Measurements from ENCODE around the gene PCCB. TPM values are rescaled to one million over a fixed set of nuclear protein-coding genes. Genes with fewer than 3 reads are reported as not detected.
"Not testable (repeated sequence)": the region's sequence is repeated elsewhere in the genome, so short reads cannot be mapped to it uniquely, and the experiment has no call there.

PCCB gene
- total and polyA plus RNA-seq, 2 donors (not counting 3 experiments of a cell fraction or from before 2014, with no cell fraction given) = 28.6 to 36.5 TPM

DNA sequence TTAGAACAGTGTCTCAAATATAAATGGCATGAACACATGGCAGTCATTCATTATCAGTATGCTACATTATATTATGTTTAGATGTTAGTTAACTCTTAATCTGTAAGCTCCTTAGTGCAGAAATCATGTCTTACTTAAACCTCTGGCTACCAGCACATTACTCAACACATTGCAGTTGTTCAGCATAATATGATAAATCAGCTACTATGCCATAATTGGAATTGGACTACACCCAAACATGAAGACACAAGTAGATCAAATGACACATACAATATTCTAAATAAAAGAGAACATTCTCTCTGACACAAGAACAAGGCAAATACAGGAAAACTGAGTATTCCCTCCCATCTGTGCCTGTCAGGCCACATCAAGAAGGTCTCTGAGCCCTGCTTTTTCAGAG lies 116.1 kb downstream of the PCCB start:
- ChIA-PET CTCF (interaction anchor here (0.7 to 2.2 kb wide), 10 partner anchors 10 to 648 kb away, joined by 3 to 22 read pairs (median 4); partner anchors contain the start of gene STAG1), POLR2A (no interaction called here)
- Histone ChIP-seq H3K4me1 (ENCODE audit: control insufficient read depth, extremely low read depth, insufficient read depth, low read length) (no peaks in the 10 kb centered on the region), H4K20me1 (replicated peaks; ENCODE audit: control insufficient read depth, extremely low read depth, insufficient read depth, low read length) (no peaks in the 10 kb centered on the region), H3K79me2 (ENCODE audit: control insufficient read depth, insufficient read depth, low read length) (no peaks in the 10 kb centered on the region), H3K27me3 (ENCODE audit: control insufficient read depth in 2 of 2, insufficient read depth in 2 of 2, low read length in 2 of 2) (no peaks in the 10 kb centered on the region), H3K36me3 (ENCODE audit: control insufficient read depth in 2 of 2, extremely low read depth in 1 of 2, insufficient read depth in 2 of 2, low read length in 2 of 2) (no peaks in the 10 kb centered on the region), H3K4me2 (ENCODE audit: insufficient read depth, low read length) (no peak overlapping the region), H3K9me3 (replicated peaks; ENCODE audit: control insufficient read depth, insufficient read depth, low read length) (no peaks in the 10 kb centered on the region), H3K9ac (replicated peaks; ENCODE audit: extremely low read depth, insufficient read depth, low read length) (no peak overlapping the region), H2AFZ (ENCODE audit: low read depth, low read length) (no peak overlapping the region), H3K9me1 (replicated peaks; ENCODE audit: control insufficient read depth, extremely low read depth, insufficient read depth, low read length) (no peaks in the 10 kb centered on the region), H3K27ac (ENCODE audit: insufficient read depth, low read depth, low read length) (no peak overlapping the region), H3K4me3 (replicated peaks in 1 of 3; ENCODE audit: insufficient read depth in 1 of 3, low read depth in 1 of 3, low read length in 3 of 3) (no peak overlapping the region)
- FAIRE-seq = no peak
- TF ChIP-seq FOS (IDR thresholded peaks at IDR 0.05; ENCODE audit: borderline replicate concordance, insufficient read depth, low read length) = no peak
- no peak for TF ChIP-seq POLR2AphosphoS5 (IDR thresholded peaks at IDR 0.05; ENCODE audit: insufficient read depth, low read depth, low read length)
- TF ChIP-seq, protein P1, sequence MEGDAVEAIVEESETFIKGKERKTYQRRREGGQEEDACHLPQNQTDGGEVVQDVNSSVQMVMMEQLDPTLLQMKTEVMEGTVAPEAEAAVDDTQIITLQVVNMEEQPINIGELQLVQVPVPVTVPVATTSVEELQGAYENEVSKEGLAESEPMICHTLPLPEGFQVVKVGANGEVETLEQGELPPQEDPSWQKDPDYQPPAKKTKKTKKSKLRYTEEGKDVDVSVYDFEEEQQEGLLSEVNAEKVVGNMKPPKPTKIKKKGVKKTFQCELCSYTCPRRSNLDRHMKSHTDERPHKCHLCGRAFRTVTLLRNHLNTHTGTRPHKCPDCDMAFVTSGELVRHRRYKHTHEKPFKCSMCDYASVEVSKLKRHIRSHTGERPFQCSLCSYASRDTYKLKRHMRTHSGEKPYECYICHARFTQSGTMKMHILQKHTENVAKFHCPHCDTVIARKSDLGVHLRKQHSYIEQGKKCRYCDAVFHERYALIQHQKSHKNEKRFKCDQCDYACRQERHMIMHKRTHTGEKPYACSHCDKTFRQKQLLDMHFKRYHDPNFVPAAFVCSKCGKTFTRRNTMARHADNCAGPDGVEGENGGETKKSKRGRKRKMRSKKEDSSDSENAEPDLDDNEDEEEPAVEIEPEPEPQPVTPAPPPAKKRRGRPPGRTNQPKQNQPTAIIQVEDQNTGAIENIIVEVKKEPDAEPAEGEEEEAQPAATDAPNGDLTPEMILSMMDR (IDR thresholded peaks at IDR 0.05; ENCODE audit: extremely low read depth in 1 of 2, insufficient read depth in 1 of 2, low read depth in 1 of 2, low read length in 2 of 2) = no peak
- no peak for TF ChIP-seq POLR2A (IDR thresholded peaks at IDR 0.05; ENCODE audit: low read depth, low read length)
- TF ChIP-seq, protein P2, sequence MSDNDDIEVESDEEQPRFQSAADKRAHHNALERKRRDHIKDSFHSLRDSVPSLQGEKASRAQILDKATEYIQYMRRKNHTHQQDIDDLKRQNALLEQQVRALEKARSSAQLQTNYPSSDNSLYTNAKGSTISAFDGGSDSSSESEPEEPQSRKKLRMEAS (IDR thresholded peaks at IDR 0.05; ENCODE audit: insufficient read depth, insufficient read length) = no peak
- no peak for TF ChIP-seq EZH2 (IDR thresholded peaks at IDR 0.05; ENCODE audit: borderline replicate concordance, low read depth, low read length, severe bottlenecking)
- no peak for TF ChIP-seq GATA2 (IDR thresholded peaks at IDR 0.05; ENCODE audit: insufficient read depth, insufficient read length, low read depth, low read length)
- TF ChIP-seq JUN (IDR thresholded peaks at IDR 0.05; ENCODE audit: borderline replicate concordance, insufficient read depth, insufficient read length, low read depth) = no peak
- TF ChIP-seq MYC (IDR thresholded peaks at IDR 0.05; ENCODE audit: low read depth, low read length) = no peak
- intact Hi-C loops (cut with micrococcal nuclease) (no loop called here), dilution Hi-C loops (cut with MboI; ENCODE audit: extremely low pct_ligation_motif_present, low sequenced_read_pairs) (no loop called here)
- no peak for DNase-seq (ENCODE audit: low read depth, low spot score)
- no TSS peak for BruUV-seq (replicated peaks)

DNA sequence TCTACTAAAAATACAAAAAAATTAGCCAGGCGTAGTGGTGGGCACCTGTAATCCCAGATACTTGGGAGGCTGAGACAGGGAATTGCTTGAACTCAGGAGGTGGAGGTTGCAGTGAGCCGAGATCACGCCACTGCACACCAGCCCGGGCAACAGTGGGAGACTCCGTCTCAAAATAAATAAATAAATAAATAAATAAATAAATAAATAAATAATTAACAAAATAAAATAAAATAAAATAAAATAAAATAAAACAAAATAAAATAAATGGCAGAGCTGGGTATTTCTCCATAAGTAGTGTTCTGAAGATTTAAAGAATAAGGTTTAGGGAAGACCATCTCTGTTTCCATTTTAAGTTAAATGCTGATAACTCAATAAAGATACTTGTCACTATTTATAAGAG lies 125.7 kb downstream of the PCCB start:
- H3K9ac ChIP-seq (replicated peaks; ENCODE audit: extremely low read depth, insufficient read depth, low read length); CTCF ChIA-PET; H3K79me2 ChIP-seq (ENCODE audit: control insufficient read depth, insufficient read depth, low read length); H3K27ac ChIP-seq (ENCODE audit: insufficient read depth, low read depth, low read length); H3K9me3 ChIP-seq (replicated peaks; ENCODE audit: control insufficient read depth, insufficient read depth, low read length); H2AFZ ChIP-seq (ENCODE audit: low read depth, low read length); intact Hi-C loops (cut with micrococcal nuclease); H4K20me1 ChIP-seq (replicated peaks; ENCODE audit: control insufficient read depth, extremely low read depth, insufficient read depth, low read length); BruUV-seq (replicated peaks); DNase-seq (ENCODE audit: low read depth, low spot score); H3K4me2 ChIP-seq (ENCODE audit: insufficient read depth, low read length); H3K27me3 ChIP-seq (ENCODE audit: control insufficient read depth in 2 of 2, insufficient read depth in 2 of 2, low read length in 2 of 2); dilution Hi-C loops (cut with MboI; ENCODE audit: extremely low pct_ligation_motif_present, low sequenced_read_pairs); POLR2A ChIA-PET; H3K36me3 ChIP-seq (ENCODE audit: control insufficient read depth in 2 of 2, extremely low read depth in 1 of 2, insufficient read depth in 2 of 2, low read length in 2 of 2); H3K9me1 ChIP-seq (replicated peaks; ENCODE audit: control insufficient read depth, extremely low read depth, insufficient read depth, low read length); H3K4me1 ChIP-seq (ENCODE audit: control insufficient read depth, extremely low read depth, insufficient read depth, low read length); FAIRE-seq; H3K4me3 ChIP-seq (replicated peaks in 1 of 3; ENCODE audit: insufficient read depth in 1 of 3, low read depth in 1 of 3, low read length in 3 of 3): not testable (repeated sequence)

Data from endothelial cell of umbilical vein (primary cell).